C4-2B (cell line): ENCODE data around the gene DKK3.

ENCODE experiments used
- ZFX ChIP-seq: fragments of 450-650 bp; IDR thresholded peaks from 2 replicates; pipeline ENCODE4 v1.6.1; 2017
- TF ChIP-seq, protein P1 (sequence below): fragments of 450-650 bp; conservative IDR thresholded peaks from 2 replicates; pipeline ENCODE4 v1.5.1; 2017; ENCODE audit warnings: mild to moderate bottlenecking

DNA sequence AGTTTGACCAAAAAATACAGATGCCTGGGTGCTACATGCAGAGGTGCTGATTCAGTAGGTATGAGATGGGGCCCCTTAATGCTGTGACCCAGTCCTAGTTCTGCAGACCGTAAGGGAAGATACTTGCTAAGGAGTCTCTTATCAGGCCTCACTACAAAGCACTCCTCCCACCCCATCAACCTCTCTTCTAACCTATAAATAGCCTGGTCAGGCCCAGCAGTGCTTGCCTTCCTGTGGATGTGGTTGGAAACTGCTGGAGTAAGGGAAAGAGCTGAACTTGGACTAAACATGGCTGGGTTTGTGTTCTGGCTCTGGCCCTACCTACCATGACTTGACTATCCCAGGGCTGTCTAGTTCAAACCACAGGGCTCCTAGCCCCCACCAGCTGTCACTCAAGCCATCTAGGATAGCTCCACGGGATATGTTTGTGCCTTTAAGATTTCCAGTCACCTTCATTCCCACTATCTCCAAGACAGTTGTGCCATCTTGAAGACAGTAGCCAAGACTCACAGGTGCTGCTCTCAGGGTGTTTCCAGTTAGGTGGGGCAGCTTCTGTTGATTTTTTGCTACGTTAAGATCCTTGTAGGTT is 9.5 kb upstream of the DKK3 start:
- TF ChIP-seq, protein P1, sequence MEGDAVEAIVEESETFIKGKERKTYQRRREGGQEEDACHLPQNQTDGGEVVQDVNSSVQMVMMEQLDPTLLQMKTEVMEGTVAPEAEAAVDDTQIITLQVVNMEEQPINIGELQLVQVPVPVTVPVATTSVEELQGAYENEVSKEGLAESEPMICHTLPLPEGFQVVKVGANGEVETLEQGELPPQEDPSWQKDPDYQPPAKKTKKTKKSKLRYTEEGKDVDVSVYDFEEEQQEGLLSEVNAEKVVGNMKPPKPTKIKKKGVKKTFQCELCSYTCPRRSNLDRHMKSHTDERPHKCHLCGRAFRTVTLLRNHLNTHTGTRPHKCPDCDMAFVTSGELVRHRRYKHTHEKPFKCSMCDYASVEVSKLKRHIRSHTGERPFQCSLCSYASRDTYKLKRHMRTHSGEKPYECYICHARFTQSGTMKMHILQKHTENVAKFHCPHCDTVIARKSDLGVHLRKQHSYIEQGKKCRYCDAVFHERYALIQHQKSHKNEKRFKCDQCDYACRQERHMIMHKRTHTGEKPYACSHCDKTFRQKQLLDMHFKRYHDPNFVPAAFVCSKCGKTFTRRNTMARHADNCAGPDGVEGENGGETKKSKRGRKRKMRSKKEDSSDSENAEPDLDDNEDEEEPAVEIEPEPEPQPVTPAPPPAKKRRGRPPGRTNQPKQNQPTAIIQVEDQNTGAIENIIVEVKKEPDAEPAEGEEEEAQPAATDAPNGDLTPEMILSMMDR: no peak
- TF ChIP-seq ZFX: no peak
